K562 (cell line): Measurements from ENCODE around the gene KCP. TPM values are rescaled to one million over a fixed set of nuclear protein-coding genes. Genes with fewer than 3 reads are reported as not detected.

Experiments
- BACH1 ChIP-seq: fragments of 200-800 bp; sonication (Bioruptor generic); IDR thresholded peaks from 2 replicates; pipeline ENCODE4 v1.6.1; 2016; ENCODE audit warnings: missing genetic modification characterization, missing compliant biosample characterization
- BCLAF1 ChIP-seq, 2 experiments: fragments of 450-650 bp in 1 of 2; IDR thresholded peaks; 2 replicates each; pipeline ENCODE4 v1.6.1; 2011 to 2017; ENCODE audit warnings: low read depth in 2 of 2, antibody characterized with exemption in 1 of 2, borderline replicate concordance in 1 of 2, low read length in 1 of 2, mild to moderate bottlenecking in 1 of 2, mixed read lengths in 1 of 2; ENCODE audit not compliant: control insufficient read depth in 1 of 2
- CBFA2T2 ChIP-seq: fragments of 450-650 bp; conservative IDR thresholded peaks from 2 replicates; pipeline ENCODE4 v1.6.1; 2017; ENCODE audit warnings: mild to moderate bottlenecking
- CBX2 ChIP-seq: fragments of 200-600 bp; sonication (generic); IDR thresholded peaks from one replicate; pipeline ENCODE4 v1.6.1; 2012; ENCODE audit warnings: mild to moderate bottlenecking, low read length, inconsistent platforms; ENCODE audit not compliant: insufficient read depth, poor library complexity, severe bottlenecking
- FOXJ3 ChIP-seq: sonication (generic); formaldehyde crosslinking; IDR thresholded peaks from 2 replicates; pipeline ENCODE4 v1.4.0; 2020; ENCODE audit warnings: mild to moderate bottlenecking, missing genetic modification reagents
- GABPB2 ChIP-seq: fragments of 250-450 bp; sonication (Bioruptor Pico); conservative IDR thresholded peaks from 2 replicates; pipeline ENCODE4 v1.5.1; 2021; ENCODE audit warnings: mild to moderate bottlenecking
- GTF2A2 ChIP-seq: IDR thresholded peaks from 2 replicates; pipeline ENCODE4 v1.6.1; 2016; ENCODE audit warnings: mild to moderate bottlenecking, missing genetic modification characterization, missing compliant biosample characterization
- HLTF ChIP-seq: fragments of 450-650 bp; IDR thresholded peaks from 2 replicates; pipeline ENCODE4 v1.6.1; 2016
- HNRNPL ChIP-seq: fragments of 200-400 bp; formaldehyde crosslinking; IDR thresholded peaks from 2 replicates; pipeline ENCODE4 v1.6.1; 2017; ENCODE audit warnings: low read depth, mild to moderate bottlenecking, low read length
- NFE2L1 ChIP-seq: fragments of 450-650 bp; IDR thresholded peaks from 2 replicates; pipeline ENCODE4 v1.6.1; 2016; ENCODE audit warnings: missing genetic modification characterization, low read depth, mild to moderate bottlenecking, missing compliant biosample characterization, moderate library complexity, borderline replicate concordance
- NUFIP1 ChIP-seq: fragments of 450-650 bp; IDR thresholded peaks from 2 replicates; pipeline ENCODE4 v1.6.1; 2018; ENCODE audit not compliant: partially characterized antibody
- POLR3A ChIP-seq: IDR thresholded peaks from 2 replicates; pipeline ENCODE4 v1.6.1; 2011; ENCODE audit warnings: borderline replicate concordance, mild to moderate bottlenecking, moderate library complexity; ENCODE audit not compliant: insufficient read length, insufficient read depth; ENCODE audit errors: extremely low read depth
- PPARD ChIP-seq: fragments of 250-450 bp; sonication (Bioruptor Pico); IDR thresholded peaks from 2 replicates; pipeline ENCODE4 v1.8.0; 2022; ENCODE audit warnings: inconsistent platforms, mild to moderate bottlenecking, moderate library complexity
- SIN3A ChIP-seq, 2 experiments: fragments of 150-350 bp in 1 of 2; IDR thresholded peaks; 2 replicates each; pipeline ENCODE4 v1.6.1; 2011 to 2016; ENCODE audit warnings: borderline replicate concordance in 2 of 2, low read depth in 2 of 2, low read length in 2 of 2, mild to moderate bottlenecking in 2 of 2, moderate library complexity in 2 of 2; ENCODE audit not compliant: control insufficient read depth in 1 of 2
- XRCC5 ChIP-seq: fragments of 200-400 bp; formaldehyde crosslinking; IDR thresholded peaks from 2 replicates; pipeline ENCODE4 v1.6.1; 2017; ENCODE audit warnings: low read depth, mild to moderate bottlenecking, low read length
- ZNF444 ChIP-seq: fragments of 250-450 bp; sonication (Bioruptor Pico); IDR thresholded peaks from 2 replicates; pipeline ENCODE4 v1.4.0; 2020; ENCODE audit warnings: mild to moderate bottlenecking, moderate library complexity
- polyA plus RNA-seq, 8 experiments: library from polyadenylated mRNA; depleted of rRNA in 4 of 8; stranded (reverse) in 5 of 8; unstranded in 3 of 8; fragments of >200 nt; fragmentation: Nextera tagmentation in 2 of 8; fragmentation: Illumina TruSeq in 1 of 8; extraction: Ambion mirVana in 2 of 8; extraction: Trizol in 1 of 8; gene quantifications; 2 replicates each; pipeline versions ENCODE4 v1.2.1 to v1.2.3, GENCODE V29; 2011 to 2014; ENCODE audit warnings: inconsistent platforms in 1 of 8, missing spikeins in 1 of 8
- total RNA-seq, 7 experiments: library from RNA; depleted of rRNA in 6 of 7; stranded (reverse); fragments of >200 nt in 6 of 7; fragmentation: Illumina TruSeq in 2 of 7; extraction: Trizol in 2 of 7; gene quantifications; 2 replicates each; pipeline versions ENCODE4 v1.2.1 to v1.2.3, GENCODE V29; 2011 to 2021; ENCODE audit warnings: low replicate concordance in 1 of 7
- TF ChIP-seq, protein P1 (sequence below): fragments of 450-650 bp; formaldehyde crosslinking; IDR thresholded peaks from 2 replicates; pipeline ENCODE4 v1.4.0; 2020; ENCODE audit warnings: mild to moderate bottlenecking
- TF ChIP-seq, protein P2 (sequence below), 3 experiments: fragments of 200-800 bp in 1 of 3; fragments of 250-450 bp in 1 of 3; fragments of 450-650 bp in 1 of 3; sonication (Bioruptor Pico) in 1 of 3; sonication (Bioruptor generic) in 1 of 3; formaldehyde crosslinking in 1 of 3; IDR thresholded peaks; 2 replicates each; pipeline versions ENCODE4 v1.6.1 to v1.8.0; 2016 to 2022; ENCODE audit warnings: mild to moderate bottlenecking in 2 of 3, missing genetic modification characterization in 2 of 3, missing compliant biosample characterization in 1 of 3, moderate library complexity in 1 of 3

Gene KCP
- total and polyA plus RNA-seq, 9 of the 15 experiments (the other 6 are each of a cell fraction or from before 2014, with no cell fraction given), result 0.06 to 0.17 (median 0.12) TPM; not detected in 3

DNA sequence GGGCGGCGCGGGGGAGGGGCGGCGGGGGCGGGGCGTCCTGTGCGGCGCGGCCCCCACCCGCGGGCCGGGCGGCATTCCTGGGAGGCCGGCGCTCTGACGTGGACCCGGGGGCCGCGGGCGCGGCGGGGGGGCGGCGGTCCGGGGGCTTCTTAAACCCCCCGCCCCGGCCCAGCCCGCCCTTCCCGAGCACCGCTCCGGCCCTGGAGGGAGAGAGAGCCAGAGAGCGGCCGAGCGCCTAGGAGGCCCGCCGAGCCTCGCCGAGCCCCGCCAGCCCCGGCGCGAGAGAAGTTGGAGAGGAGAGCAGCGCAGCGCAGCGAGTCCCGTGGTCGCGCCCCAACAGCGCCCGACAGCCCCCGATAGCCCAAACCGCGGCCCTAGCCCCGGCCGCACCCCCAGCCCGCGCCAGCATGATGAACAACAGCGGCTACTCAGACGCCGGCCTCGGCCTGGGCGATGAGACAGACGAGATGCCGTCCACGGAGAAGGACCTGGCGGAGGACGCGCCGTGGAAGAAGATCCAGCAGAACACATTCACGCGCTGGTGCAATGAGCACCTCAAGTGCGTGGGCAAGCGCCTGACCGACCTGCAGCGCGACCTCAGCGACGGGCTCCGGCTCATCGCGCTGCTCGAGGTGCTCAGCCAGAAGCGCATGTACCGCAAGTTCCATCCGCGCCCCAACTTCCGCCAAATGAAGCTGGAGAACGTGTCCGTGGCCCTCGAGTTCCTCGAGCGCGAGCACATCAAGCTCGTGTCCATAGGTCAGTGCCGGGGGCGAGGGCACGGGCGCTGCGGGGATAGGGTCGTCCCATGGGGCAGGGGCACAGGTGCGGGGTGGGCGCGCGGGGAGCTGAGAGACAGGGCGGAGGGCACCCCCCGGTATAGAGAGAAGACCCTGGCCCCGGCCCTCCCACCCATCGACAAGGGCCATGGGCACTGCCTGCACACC is 80.0 kb downstream of the KCP start, which contains the start of gene FLNC (continued):
- TF ChIP-seq HNRNPL (no peak), PPARD (no peak), NFE2L1 (tag) (no peak), BACH1 (tag) (no peak), GTF2A2 (tag) (no peak; the same call in 1 of the 2 replicates), CBFA2T2 (no peak), POLR3A (no peak), BCLAF1 (IDR thresholded peaks at IDR 0.05; ENCODE audit: borderline replicate concordance in 1 of 2, control insufficient read depth in 1 of 2, low read depth in 2 of 2, low read length in 1 of 2) (no peak), NUFIP1 (no peak), FOXJ3 (CRISPR knock-in tag) (no peak), SIN3A (IDR thresholded peaks at IDR 0.05; ENCODE audit: borderline replicate concordance in 2 of 2, control insufficient read depth in 1 of 2, low read depth in 2 of 2, low read length in 2 of 2) (no peak), ZNF444 (CRISPR knock-in tag) (no peak), HLTF (0 out of 2 replicates have a peak, but pooled peaks have one; percentile 60), XRCC5 (no peak), CBX2 (no peak), GABPB2 (CRISPR knock-in tag) (no peak; the same call in 1 of the 2 replicates)
- TF ChIP-seq, protein P1, sequence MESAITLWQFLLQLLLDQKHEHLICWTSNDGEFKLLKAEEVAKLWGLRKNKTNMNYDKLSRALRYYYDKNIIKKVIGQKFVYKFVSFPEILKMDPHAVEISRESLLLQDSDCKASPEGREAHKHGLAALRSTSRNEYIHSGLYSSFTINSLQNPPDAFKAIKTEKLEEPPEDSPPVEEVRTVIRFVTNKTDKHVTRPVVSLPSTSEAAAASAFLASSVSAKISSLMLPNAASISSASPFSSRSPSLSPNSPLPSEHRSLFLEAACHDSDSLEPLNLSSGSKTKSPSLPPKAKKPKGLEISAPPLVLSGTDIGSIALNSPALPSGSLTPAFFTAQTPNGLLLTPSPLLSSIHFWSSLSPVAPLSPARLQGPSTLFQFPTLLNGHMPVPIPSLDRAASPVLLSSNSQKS, result no peak
- TF ChIP-seq, protein P2, sequence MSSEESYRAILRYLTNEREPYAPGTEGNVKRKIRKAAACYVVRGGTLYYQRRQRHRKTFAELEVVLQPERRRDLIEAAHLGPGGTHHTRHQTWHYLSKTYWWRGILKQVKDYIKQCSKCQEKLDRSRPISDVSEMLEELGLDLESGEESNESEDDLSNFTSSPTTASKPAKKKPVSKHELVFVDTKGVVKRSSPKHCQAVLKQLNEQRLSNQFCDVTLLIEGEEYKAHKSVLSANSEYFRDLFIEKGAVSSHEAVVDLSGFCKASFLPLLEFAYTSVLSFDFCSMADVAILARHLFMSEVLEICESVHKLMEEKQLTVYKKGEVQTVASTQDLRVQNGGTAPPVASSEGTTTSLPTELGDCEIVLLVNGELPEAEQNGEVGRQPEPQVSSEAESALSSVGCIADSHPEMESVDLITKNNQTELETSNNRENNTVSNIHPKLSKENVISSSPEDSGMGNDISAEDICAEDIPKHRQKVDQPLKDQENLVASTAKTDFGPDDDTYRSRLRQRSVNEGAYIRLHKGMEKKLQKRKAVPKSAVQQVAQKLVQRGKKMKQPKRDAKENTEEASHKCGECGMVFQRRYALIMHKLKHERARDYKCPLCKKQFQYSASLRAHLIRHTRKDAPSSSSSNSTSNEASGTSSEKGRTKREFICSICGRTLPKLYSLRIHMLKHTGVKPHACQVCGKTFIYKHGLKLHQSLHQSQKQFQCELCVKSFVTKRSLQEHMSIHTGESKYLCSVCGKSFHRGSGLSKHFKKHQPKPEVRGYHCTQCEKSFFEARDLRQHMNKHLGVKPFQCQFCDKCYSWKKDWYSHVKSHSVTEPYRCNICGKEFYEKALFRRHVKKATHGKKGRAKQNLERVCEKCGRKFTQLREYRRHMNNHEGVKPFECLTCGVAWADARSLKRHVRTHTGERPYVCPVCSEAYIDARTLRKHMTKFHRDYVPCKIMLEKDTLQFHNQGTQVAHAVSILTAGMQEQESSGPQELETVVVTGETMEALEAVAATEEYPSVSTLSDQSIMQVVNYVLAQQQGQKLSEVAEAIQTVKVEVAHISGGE (CRISPR knock-in tag; IDR thresholded peaks at IDR 0.05), result peak in 1 of 3 experiments; percentile 56; a peak in 1 of 6 replicates
